ENCODE results near the gene PRSS21.

DNA sequence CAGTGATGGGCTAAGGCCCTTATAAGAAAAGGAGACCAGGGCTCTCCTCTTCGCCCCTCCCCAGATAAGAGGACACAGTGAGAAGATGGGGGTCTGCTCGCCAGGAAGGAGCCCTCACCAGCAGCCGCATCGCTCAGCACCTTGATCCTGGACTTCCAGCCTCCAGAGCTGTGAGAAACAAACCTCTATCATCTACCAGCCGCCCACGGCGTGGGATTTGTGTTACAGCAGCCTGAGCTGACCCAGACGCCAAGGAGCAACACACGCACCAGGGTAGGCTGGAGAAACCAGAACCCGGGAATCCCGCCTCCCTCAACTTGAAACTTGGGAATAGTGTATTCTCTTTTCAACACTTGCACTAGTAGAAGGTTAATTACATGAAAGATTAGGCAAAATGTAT is 8.9 kb downstream of the PRSS21 start:
- TF ChIP-seq, protein P1, sequence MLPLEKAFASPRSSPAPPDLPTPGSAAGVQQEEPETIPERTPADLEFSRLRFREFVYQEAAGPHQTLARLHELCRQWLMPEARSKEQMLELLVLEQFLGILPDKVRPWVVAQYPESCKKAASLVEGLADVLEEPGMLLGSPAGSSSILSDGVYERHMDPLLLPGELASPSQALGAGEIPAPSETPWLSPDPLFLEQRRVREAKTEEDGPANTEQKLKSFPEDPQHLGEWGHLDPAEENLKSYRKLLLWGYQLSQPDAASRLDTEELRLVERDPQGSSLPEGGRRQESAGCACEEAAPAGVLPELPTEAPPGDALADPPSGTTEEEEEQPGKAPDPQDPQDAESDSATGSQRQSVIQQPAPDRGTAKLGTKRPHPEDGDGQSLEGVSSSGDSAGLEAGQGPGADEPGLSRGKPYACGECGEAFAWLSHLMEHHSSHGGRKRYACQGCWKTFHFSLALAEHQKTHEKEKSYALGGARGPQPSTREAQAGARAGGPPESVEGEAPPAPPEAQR (CRISPR knock-in tag; IDR thresholded peaks at IDR 0.05): no peak
- TF ChIP-seq TEAD4 (CRISPR knock-in tag; IDR thresholded peaks at IDR 0.05) (no peak), ELF4 (CRISPR knock-in tag; IDR thresholded peaks at IDR 0.05; ENCODE audit: low read depth) (no peak), NFYB (CRISPR knock-in tag; conservative IDR thresholded peaks at IDR 0.05; ENCODE audit: low read depth) (no peak), ATF3 (CRISPR knock-in tag; conservative IDR thresholded peaks at IDR 0.05) (no peak), ZNF396 (CRISPR knock-in tag; IDR thresholded peaks at IDR 0.05; ENCODE audit: borderline replicate concordance) (no peak), IRF2 (CRISPR knock-in tag; IDR thresholded peaks at IDR 0.05; ENCODE audit: borderline replicate concordance, low read depth) (no peak)
- TF ChIP-seq, protein P2, sequence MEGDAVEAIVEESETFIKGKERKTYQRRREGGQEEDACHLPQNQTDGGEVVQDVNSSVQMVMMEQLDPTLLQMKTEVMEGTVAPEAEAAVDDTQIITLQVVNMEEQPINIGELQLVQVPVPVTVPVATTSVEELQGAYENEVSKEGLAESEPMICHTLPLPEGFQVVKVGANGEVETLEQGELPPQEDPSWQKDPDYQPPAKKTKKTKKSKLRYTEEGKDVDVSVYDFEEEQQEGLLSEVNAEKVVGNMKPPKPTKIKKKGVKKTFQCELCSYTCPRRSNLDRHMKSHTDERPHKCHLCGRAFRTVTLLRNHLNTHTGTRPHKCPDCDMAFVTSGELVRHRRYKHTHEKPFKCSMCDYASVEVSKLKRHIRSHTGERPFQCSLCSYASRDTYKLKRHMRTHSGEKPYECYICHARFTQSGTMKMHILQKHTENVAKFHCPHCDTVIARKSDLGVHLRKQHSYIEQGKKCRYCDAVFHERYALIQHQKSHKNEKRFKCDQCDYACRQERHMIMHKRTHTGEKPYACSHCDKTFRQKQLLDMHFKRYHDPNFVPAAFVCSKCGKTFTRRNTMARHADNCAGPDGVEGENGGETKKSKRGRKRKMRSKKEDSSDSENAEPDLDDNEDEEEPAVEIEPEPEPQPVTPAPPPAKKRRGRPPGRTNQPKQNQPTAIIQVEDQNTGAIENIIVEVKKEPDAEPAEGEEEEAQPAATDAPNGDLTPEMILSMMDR (IDR thresholded peaks at IDR 0.05): no peak
- TF ChIP-seq, protein P3, sequence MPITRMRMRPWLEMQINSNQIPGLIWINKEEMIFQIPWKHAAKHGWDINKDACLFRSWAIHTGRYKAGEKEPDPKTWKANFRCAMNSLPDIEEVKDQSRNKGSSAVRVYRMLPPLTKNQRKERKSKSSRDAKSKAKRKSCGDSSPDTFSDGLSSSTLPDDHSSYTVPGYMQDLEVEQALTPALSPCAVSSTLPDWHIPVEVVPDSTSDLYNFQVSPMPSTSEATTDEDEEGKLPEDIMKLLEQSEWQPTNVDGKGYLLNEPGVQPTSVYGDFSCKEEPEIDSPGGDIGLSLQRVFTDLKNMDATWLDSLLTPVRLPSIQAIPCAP (CRISPR knock-in tag; IDR thresholded peaks at IDR 0.05): no peak
- TF ChIP-seq, protein P4, sequence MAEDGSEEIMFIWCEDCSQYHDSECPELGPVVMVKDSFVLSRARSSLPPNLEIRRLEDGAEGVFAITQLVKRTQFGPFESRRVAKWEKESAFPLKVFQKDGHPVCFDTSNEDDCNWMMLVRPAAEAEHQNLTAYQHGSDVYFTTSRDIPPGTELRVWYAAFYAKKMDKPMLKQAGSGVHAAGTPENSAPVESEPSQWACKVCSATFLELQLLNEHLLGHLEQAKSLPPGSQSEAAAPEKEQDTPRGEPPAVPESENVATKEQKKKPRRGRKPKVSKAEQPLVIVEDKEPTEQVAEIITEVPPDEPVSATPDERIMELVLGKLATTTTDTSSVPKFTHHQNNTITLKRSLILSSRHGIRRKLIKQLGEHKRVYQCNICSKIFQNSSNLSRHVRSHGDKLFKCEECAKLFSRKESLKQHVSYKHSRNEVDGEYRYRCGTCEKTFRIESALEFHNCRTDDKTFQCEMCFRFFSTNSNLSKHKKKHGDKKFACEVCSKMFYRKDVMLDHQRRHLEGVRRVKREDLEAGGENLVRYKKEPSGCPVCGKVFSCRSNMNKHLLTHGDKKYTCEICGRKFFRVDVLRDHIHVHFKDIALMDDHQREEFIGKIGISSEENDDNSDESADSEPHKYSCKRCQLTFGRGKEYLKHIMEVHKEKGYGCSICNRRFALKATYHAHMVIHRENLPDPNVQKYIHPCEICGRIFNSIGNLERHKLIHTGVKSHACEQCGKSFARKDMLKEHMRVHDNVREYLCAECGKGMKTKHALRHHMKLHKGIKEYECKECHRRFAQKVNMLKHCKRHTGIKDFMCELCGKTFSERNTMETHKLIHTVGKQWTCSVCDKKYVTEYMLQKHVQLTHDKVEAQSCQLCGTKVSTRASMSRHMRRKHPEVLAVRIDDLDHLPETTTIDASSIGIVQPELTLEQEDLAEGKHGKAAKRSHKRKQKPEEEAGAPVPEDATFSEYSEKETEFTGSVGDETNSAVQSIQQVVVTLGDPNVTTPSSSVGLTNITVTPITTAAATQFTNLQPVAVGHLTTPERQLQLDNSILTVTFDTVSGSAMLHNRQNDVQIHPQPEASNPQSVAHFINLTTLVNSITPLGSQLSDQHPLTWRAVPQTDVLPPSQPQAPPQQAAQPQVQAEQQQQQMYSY (CRISPR knock-in tag; IDR thresholded peaks at IDR 0.05): no peak
- TF ChIP-seq, protein P5, sequence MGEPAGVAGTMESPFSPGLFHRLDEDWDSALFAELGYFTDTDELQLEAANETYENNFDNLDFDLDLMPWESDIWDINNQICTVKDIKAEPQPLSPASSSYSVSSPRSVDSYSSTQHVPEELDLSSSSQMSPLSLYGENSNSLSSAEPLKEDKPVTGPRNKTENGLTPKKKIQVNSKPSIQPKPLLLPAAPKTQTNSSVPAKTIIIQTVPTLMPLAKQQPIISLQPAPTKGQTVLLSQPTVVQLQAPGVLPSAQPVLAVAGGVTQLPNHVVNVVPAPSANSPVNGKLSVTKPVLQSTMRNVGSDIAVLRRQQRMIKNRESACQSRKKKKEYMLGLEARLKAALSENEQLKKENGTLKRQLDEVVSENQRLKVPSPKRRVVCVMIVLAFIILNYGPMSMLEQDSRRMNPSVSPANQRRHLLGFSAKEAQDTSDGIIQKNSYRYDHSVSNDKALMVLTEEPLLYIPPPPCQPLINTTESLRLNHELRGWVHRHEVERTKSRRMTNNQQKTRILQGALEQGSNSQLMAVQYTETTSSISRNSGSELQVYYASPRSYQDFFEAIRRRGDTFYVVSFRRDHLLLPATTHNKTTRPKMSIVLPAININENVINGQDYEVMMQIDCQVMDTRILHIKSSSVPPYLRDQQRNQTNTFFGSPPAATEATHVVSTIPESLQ (CRISPR knock-in tag; IDR thresholded peaks at IDR 0.05): no peak

Data from WTC11 (cell line).